GM18951 (cell line): ENCODE measurements around the gene MDGA2.
"Not testable (repeated sequence)": the region's sequence is repeated elsewhere in the genome, so short reads cannot be mapped to it uniquely, and the experiment has no call there.

Source experiments
- POLR2A ChIP-seq: IDR thresholded peaks from 4 replicates; pipeline ENCODE4 v1.6.1; 2011; ENCODE audit warnings: mild to moderate bottlenecking; ENCODE audit not compliant: insufficient read length, insufficient read depth; ENCODE audit errors: extremely low read depth
- in situ Hi-C: fragments of 300-500 bp; cut with MboI; formaldehyde crosslinking; loops from one replicate; pipeline ENCODE4 v1.12.0; 2022; ENCODE audit warnings: low sequenced_read_pairs, mixed read lengths, inconsistent platforms; ENCODE audit not compliant: unreplicated experiment

MDGA2 gene

GRCh38 chr14:47207617-47208016 is 467.8 kb downstream of the MDGA2 start:
- no peak for TF ChIP-seq POLR2A
- in situ Hi-C loops, result no loop called here

GRCh38 chr14:47200740-47201139 is 474.7 kb downstream of the MDGA2 start:
- in situ Hi-C loops, result no loop called here
- TF ChIP-seq POLR2A, result no peak

- in situ Hi-C loops, result no loop called here
Measured at GRCh38 chr14:47195582-47195981, 479.8 kb downstream of the MDGA2 start.

GRCh38 chr14:47194055-47194454 is 481.4 kb downstream of the MDGA2 start:
- TF ChIP-seq POLR2A, result no peak
- in situ Hi-C loops, result no loop called here

More at GRCh38 chr14:47195582-47195981, 479.8 kb downstream of the MDGA2 start:
- TF ChIP-seq POLR2A, result no peak

- in situ Hi-C loops, result not testable (repeated sequence)
Measured at GRCh38 chr14:47192203-47192602, 483.2 kb downstream of the MDGA2 start.

GRCh38 chr14:47191700-47192099 is 483.7 kb downstream of the MDGA2 start:
- in situ Hi-C loops, result no loop called here
- no peak for TF ChIP-seq POLR2A

- no peak for TF ChIP-seq POLR2A
Measured at GRCh38 chr14:47189911-47190484, 485.4 kb downstream of the MDGA2 start.

GRCh38 chr14:47186486-47186885 is 488.9 kb downstream of the MDGA2 start:
- in situ Hi-C loops, result no loop called here
- TF ChIP-seq POLR2A, result no peak

More at GRCh38 chr14:47189911-47190484, 485.4 kb downstream of the MDGA2 start:
- in situ Hi-C loops, result no loop called here

GRCh38 chr14:47179906-47180305 is 495.5 kb downstream of the MDGA2 start:
- no peak for TF ChIP-seq POLR2A

GRCh38 chr14:47171896-47172295 is 503.5 kb downstream of the MDGA2 start:
- in situ Hi-C loops, result not testable (repeated sequence)

More at GRCh38 chr14:47179906-47180305, 495.5 kb downstream of the MDGA2 start:
- in situ Hi-C loops, result no loop called here

- no peak for TF ChIP-seq POLR2A
- in situ Hi-C loops, result no loop called here
Measured at GRCh38 chr14:47167402-47167801, 508.0 kb downstream of the MDGA2 start.

- no peak for TF ChIP-seq POLR2A
- in situ Hi-C loops, result no loop called here
Measured at GRCh38 chr14:47155395-47155794, 520.0 kb downstream of the MDGA2 start.

- in situ Hi-C loops, result no loop called here
- no peak for TF ChIP-seq POLR2A
Measured at GRCh38 chr14:47154276-47154797, 521.1 kb downstream of the MDGA2 start.

- TF ChIP-seq POLR2A, result no peak
- in situ Hi-C loops, result no loop called here
Measured at GRCh38 chr14:47153746-47154145, 521.7 kb downstream of the MDGA2 start.

GRCh38 chr14:47150267-47150666 is 525.1 kb downstream of the MDGA2 start:
- in situ Hi-C loops, result no loop called here
- TF ChIP-seq POLR2A, result no peak
